ENCODE measurements around the gene RASA3.

DNA sequence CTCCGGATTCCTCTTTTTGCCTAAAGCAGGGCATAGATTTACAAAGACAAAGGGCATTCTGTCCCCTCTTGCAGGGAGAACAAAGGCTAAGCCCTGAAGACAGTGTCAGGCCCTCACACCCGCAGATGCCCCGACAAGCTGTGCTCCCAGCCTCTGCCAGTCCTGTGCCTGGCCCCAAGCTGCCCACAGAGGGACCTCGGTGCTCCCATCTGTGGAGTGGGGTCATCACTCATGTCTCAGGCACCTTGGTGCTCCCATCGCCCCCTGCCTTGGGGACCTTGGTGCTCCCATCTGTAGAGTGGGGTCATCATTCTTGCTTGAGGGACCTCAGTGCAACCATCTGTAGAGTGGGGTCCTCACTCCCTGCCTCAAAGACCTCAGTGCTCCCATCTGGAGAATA is 182.9 kb downstream of the RASA3 start:
- TF ChIP-seq, protein P1, sequence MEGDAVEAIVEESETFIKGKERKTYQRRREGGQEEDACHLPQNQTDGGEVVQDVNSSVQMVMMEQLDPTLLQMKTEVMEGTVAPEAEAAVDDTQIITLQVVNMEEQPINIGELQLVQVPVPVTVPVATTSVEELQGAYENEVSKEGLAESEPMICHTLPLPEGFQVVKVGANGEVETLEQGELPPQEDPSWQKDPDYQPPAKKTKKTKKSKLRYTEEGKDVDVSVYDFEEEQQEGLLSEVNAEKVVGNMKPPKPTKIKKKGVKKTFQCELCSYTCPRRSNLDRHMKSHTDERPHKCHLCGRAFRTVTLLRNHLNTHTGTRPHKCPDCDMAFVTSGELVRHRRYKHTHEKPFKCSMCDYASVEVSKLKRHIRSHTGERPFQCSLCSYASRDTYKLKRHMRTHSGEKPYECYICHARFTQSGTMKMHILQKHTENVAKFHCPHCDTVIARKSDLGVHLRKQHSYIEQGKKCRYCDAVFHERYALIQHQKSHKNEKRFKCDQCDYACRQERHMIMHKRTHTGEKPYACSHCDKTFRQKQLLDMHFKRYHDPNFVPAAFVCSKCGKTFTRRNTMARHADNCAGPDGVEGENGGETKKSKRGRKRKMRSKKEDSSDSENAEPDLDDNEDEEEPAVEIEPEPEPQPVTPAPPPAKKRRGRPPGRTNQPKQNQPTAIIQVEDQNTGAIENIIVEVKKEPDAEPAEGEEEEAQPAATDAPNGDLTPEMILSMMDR (conservative IDR thresholded peaks at IDR 0.05 in 1 of 2, IDR thresholded peaks at IDR 0.05 in 1 of 2; ENCODE audit: extremely low read depth in 1 of 2, insufficient read depth in 1 of 2, low read depth in 1 of 2, low read length in 2 of 2), result no peak
- no peak for TF ChIP-seq EZH2 (IDR thresholded peaks at IDR 0.05; ENCODE audit: borderline replicate concordance, low read length)
